ENCODE results near the gene CYP27B1.
A peak's percentile ranks its signal among the peaks of the same experiment; 100 is the strongest.

Gene CYP27B1

DNA sequence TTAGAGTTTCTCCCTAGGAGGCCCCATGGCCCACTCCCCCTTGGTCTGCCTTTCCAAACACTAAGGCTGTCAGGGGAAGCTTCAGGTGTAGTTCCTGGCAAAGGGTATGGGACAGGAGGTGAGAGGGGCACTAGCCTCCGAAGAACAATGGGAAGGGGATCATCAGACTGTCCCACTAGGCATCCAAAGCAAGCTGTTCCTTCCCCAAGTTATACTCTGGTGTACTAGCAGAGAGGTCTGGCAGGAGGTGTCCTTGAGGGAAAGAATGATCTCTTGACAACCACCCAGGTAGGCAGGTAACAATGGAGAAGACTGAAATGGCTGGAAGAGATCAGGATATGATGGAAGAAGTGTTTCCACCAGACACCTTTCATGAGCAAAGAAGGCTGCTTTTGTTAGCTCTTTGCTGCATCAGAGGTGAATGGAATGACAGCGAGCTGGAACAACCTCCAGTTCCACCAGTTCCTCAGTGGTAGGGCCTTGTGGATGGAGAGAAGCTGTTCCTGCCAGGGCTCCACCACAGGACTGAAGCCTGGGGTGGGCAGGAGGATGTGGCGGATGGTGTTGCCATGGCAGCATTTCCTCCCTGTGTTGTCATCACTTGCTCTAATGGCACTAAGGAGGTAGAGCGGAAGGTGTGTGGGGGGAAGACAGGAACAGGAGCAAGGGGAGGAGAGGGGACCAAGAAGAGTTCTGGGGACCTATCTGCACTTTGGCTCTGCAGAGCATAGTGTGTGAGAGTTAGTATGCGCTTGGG lies 26.0 kb downstream of the CYP27B1 start:
- Histone ChIP-seq H3K27me3 (ENCODE audit: insufficient read depth, low read length) (peaks cover 54% of the 10 kb centered on the region), H3K4me3 (ENCODE audit: low read depth, low read length) (no peak overlapping the region), H3K36me3 (ENCODE audit: insufficient read depth, low read length) (0 out of 2 replicates have a peak, but pooled peaks cover under 1% of the 10 kb centered on the region), H3K79me2 (ENCODE audit: control insufficient read depth, insufficient read depth, low read length, unreplicated experiment) (no peaks in the 10 kb centered on the region), H2AFZ (ENCODE audit: low read length, unreplicated experiment) (no peak overlapping the region), H3K4me1 (ENCODE audit: control insufficient read depth, insufficient read depth, low read length, unreplicated experiment) (peaks cover 11% of the 10 kb centered on the region), H3K27ac (ENCODE audit: low read depth, low read length) (no peak overlapping the region)

- Histone ChIP-seq H3K79me2 (ENCODE audit: control insufficient read depth, insufficient read depth, low read length, unreplicated experiment) (no peaks in the 10 kb centered on the region), H3K4me3 (ENCODE audit: low read depth, low read length) (no peak overlapping the region)
Observed at GRCh38 chr12:57739914-57740538, 26.9 kb downstream of the CYP27B1 start.

GRCh38 chr12:57739387-57739786 lies 27.5 kb downstream of the CYP27B1 start:
- H3K79me2 ChIP-seq (ENCODE audit: control insufficient read depth, insufficient read depth, low read length, unreplicated experiment) = no peaks in the 10 kb centered on the region
- H3K4me3 ChIP-seq (ENCODE audit: low read depth, low read length) = no peak overlapping the region
- H3K4me1 ChIP-seq (ENCODE audit: control insufficient read depth, insufficient read depth, low read length, unreplicated experiment) = peaks cover 14% of the 10 kb centered on the region
- peaks cover 67% of the 10 kb centered on the region for H3K27me3 ChIP-seq (ENCODE audit: insufficient read depth, low read length)
- no peaks in the 10 kb centered on the region for H3K36me3 ChIP-seq (ENCODE audit: insufficient read depth, low read length)
- no peak overlapping the region for H2AFZ ChIP-seq (ENCODE audit: low read length, unreplicated experiment)
- no peak overlapping the region for H3K27ac ChIP-seq (ENCODE audit: low read depth, low read length)

More at GRCh38 chr12:57739914-57740538, 26.9 kb downstream of the CYP27B1 start:
- Histone ChIP-seq H3K27ac (ENCODE audit: low read depth, low read length) (no peak overlapping the region), H3K36me3 (ENCODE audit: insufficient read depth, low read length) (no peaks in the 10 kb centered on the region), H3K27me3 (ENCODE audit: insufficient read depth, low read length) (peaks cover 61% of the 10 kb centered on the region), H2AFZ (ENCODE audit: low read length, unreplicated experiment) (no peak overlapping the region), H3K4me1 (ENCODE audit: control insufficient read depth, insufficient read depth, low read length, unreplicated experiment) (peaks cover 14% of the 10 kb centered on the region)

DNA sequence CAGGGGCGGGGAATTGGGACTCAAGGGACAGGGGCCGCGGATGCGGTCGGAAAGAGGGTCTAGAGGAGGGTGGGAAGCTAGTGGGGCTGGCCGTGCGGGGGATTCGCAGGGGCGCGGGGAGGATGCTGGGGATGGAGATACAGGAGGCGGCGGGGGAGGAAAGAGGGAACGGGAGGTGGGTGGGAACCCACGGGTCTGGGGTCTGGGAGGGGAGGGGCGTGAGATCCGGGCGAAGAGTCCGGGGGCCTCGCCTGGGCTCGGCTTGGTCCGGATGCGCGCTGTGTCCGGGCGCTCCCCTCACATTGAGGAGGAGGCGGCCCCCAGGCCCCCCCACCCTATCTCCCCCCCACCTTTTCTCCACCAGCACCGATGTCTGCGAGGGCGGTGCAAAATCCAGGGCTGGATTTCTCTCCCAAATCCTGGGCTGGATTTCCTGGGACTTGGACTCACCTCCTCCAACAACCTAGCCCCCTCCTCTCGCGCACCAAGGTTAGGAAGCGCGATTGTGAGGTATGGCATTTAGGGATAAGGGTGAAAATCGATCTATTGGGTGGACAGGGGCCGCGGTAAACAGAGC lies 28.1 kb downstream of the CYP27B1 start, which contains the start of gene AGAP2:
AGAP2 (minus strand) TSS at position 82 of the 577 bp plus-strand sequence. CDS start 496 bp downstream, outside the sequence.
- Histone ChIP-seq H3K79me2 (ENCODE audit: control insufficient read depth, insufficient read depth, low read length, unreplicated experiment) (no peaks in the 10 kb centered on the region), H3K4me1 (ENCODE audit: control insufficient read depth, insufficient read depth, low read length, unreplicated experiment) (peaks cover 14% of the 10 kb centered on the region), H3K4me3 (ENCODE audit: low read depth, low read length) (peak within 1 kb of the TSS; percentile 68), H3K36me3 (ENCODE audit: insufficient read depth, low read length) (no peaks in the 10 kb centered on the region), H2AFZ (ENCODE audit: low read length, unreplicated experiment) (peak within 1 kb of the TSS; percentile 67), H3K27ac (ENCODE audit: low read depth, low read length) (no peak within 1 kb of the TSS), H3K27me3 (ENCODE audit: insufficient read depth, low read length) (peaks cover 74% of the 10 kb centered on the region)

- peaks cover 14% of the 10 kb centered on the region for H3K4me1 ChIP-seq (ENCODE audit: control insufficient read depth, insufficient read depth, low read length, unreplicated experiment)
- H3K36me3 ChIP-seq (ENCODE audit: insufficient read depth, low read length) = no peaks in the 10 kb centered on the region
- H3K79me2 ChIP-seq (ENCODE audit: control insufficient read depth, insufficient read depth, low read length, unreplicated experiment) = no peaks in the 10 kb centered on the region
- peak overlapping the region; percentile 68 for H3K4me3 ChIP-seq (ENCODE audit: low read depth, low read length)
- H2AFZ ChIP-seq (ENCODE audit: low read length, unreplicated experiment) = peak overlapping the region; percentile 67
- peaks cover 74% of the 10 kb centered on the region for H3K27me3 ChIP-seq (ENCODE audit: insufficient read depth, low read length)
- H3K27ac ChIP-seq (ENCODE audit: low read depth, low read length) = no peak overlapping the region
Observed at GRCh38 chr12:57737467-57738460, 29.1 kb downstream of the CYP27B1 start.

DNA sequence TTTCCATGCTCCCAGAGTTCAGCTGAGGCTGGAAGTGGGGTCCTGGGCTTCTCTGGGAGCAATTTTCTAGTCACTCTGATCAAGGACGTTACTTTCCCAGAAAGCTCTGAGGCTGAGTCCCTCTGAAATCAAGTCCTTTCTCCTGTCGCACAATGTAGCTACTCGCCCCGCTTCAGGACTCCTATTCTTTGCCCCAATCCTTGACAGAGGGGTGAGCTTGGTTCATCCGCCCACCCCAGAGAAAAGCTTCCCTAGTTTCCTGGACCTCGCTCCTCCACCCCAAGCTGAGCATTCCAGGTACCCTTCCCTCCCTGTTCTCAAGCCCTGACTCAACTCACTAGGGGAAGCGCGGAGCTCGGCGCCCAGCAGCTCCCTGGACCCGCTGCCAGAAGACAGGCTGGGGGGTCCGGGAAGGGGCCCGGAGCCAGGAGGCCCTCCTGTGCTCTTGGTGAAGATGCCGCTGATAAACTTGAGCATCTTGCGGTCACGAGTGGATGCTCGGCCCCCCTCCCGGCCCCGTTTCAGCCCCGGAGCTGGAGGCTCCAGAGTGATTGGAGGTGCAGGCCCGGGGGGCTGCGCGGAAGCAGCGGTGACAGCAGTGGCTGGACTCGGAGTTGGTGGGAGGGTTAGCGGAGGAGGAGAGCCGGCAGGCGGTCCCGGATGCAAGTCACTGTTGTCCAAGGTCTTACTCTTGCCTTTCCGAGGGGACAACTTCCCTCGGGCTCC lies 30.0 kb downstream of the CYP27B1 start:
- H3K79me2 ChIP-seq (ENCODE audit: control insufficient read depth, insufficient read depth, low read length, unreplicated experiment) = no peaks in the 10 kb centered on the region

DNA sequence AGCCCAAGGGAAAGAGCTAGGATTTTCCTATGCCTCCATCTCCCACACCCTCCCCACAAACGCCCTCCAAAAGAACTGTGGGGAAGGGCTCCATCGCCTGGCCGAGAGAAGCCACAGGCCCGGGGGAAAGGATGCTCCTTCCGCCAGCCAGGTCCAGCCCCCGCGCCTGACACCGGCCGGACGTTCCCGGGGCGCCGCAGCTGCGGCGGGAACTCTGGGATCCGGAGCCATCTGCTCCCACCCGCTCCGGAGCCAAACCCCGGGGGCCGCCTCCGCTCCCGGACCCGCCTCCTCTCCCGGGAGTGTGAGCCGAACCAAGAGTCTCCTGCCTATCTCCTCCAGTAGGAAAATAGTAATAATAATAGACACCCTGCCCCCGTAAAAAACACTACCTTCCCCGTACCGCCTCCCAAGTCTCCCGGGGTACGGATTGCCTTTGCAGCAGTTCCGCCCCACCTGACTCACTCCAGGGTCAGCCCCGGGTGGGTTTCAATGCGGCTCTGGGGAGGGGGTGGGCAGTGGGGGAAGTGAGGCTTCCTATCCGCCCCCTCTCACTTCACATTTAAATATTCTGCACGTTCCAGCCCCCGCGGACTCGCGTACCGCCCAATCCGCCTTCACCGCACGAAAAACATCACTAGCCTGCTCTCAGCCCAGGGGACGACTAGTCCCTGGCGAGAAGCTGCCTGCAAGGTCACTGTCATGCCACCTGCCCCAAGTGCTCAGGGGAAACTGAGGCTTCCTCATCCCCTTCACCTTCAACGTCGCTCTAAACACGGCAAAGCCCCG lies 30.7 kb downstream of the CYP27B1 start:
- H2AFZ ChIP-seq (ENCODE audit: low read length, unreplicated experiment) = peak overlapping the region; percentile 8
- peaks cover 72% of the 10 kb centered on the region for H3K27me3 ChIP-seq (ENCODE audit: insufficient read depth, low read length)
- peaks cover 14% of the 10 kb centered on the region for H3K4me1 ChIP-seq (ENCODE audit: control insufficient read depth, insufficient read depth, low read length, unreplicated experiment)
- no peaks in the 10 kb centered on the region for H3K36me3 ChIP-seq (ENCODE audit: insufficient read depth, low read length)
- no peak overlapping the region for H3K27ac ChIP-seq (ENCODE audit: low read depth, low read length)
- H3K79me2 ChIP-seq (ENCODE audit: control insufficient read depth, insufficient read depth, low read length, unreplicated experiment) = no peaks in the 10 kb centered on the region
- H3K4me3 ChIP-seq (ENCODE audit: low read depth, low read length) = peak overlapping the region; percentile 57

More for the DNA sequence above, 30.0 kb downstream of the CYP27B1 start:
- Histone ChIP-seq H2AFZ (ENCODE audit: low read length, unreplicated experiment) (no peak overlapping the region), H3K36me3 (ENCODE audit: insufficient read depth, low read length) (no peaks in the 10 kb centered on the region), H3K4me3 (ENCODE audit: low read depth, low read length) (peak overlapping the region; percentile 68), H3K27ac (ENCODE audit: low read depth, low read length) (no peak overlapping the region), H3K4me1 (ENCODE audit: control insufficient read depth, insufficient read depth, low read length, unreplicated experiment) (peaks cover 14% of the 10 kb centered on the region), H3K27me3 (ENCODE audit: insufficient read depth, low read length) (peaks cover 74% of the 10 kb centered on the region)

GRCh38 chr12:57735198-57735855 lies 31.6 kb downstream of the CYP27B1 start:
- H3K4me3 ChIP-seq (ENCODE audit: low read depth, low read length) = peak overlapping the region; percentile 57; the same call in 1 of the 2 replicates
- H3K4me1 ChIP-seq (ENCODE audit: control insufficient read depth, insufficient read depth, low read length, unreplicated experiment) = peaks cover 14% of the 10 kb centered on the region
- no peaks in the 10 kb centered on the region for H3K79me2 ChIP-seq (ENCODE audit: control insufficient read depth, insufficient read depth, low read length, unreplicated experiment)
- H3K27me3 ChIP-seq (ENCODE audit: insufficient read depth, low read length) = peaks cover 64% of the 10 kb centered on the region
- H3K27ac ChIP-seq (ENCODE audit: low read depth, low read length) = no peak overlapping the region
- H2AFZ ChIP-seq (ENCODE audit: low read length, unreplicated experiment) = no peak overlapping the region
- no peaks in the 10 kb centered on the region for H3K36me3 ChIP-seq (ENCODE audit: insufficient read depth, low read length)

DNA sequence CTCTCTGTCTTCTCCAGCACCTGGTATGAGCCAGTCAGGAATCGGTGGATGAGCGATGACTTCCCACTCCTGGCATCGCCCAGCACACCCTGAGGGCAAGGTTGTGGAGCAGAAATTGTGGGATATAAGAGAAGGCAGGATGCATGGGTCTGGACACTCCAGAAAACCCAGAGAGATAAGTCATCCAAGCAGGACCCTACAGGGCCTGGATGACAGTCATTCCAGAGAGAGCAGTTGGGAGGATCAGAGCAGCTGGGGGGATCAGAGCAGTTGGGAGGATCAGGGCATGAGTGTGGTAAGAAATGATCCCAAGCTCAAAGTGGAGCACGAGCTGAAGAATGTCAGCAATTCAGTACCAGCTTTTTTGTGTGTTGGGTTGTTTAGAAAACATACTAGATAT lies 32.3 kb downstream of the CYP27B1 start:
- H3K36me3 ChIP-seq (ENCODE audit: insufficient read depth, low read length) = no peaks in the 10 kb centered on the region
- no peaks in the 10 kb centered on the region for H3K79me2 ChIP-seq (ENCODE audit: control insufficient read depth, insufficient read depth, low read length, unreplicated experiment)
- peaks cover 14% of the 10 kb centered on the region for H3K4me1 ChIP-seq (ENCODE audit: control insufficient read depth, insufficient read depth, low read length, unreplicated experiment)
- no peak overlapping the region for H2AFZ ChIP-seq (ENCODE audit: low read length, unreplicated experiment)
- no peak overlapping the region for H3K27ac ChIP-seq (ENCODE audit: low read depth, low read length)
- peaks cover 57% of the 10 kb centered on the region for H3K27me3 ChIP-seq (ENCODE audit: insufficient read depth, low read length)
- no peak overlapping the region for H3K4me3 ChIP-seq (ENCODE audit: low read depth, low read length)
